HepG2 (cell line): ENCODE results near the gene BRMS1. TPM values are rescaled to one million over a fixed set of nuclear protein-coding genes. Genes with fewer than 3 reads are reported as not detected.

Experiments used
- AGO1 ChIP-seq: fragments of 200-400 bp; formaldehyde crosslinking; IDR thresholded peaks from 2 replicates; pipeline ENCODE4 v1.6.1; 2017; ENCODE audit warnings: mild to moderate bottlenecking, low read depth, low read length, moderate library complexity; ENCODE audit not compliant: poor library complexity, severe bottlenecking
- BRD4 ChIP-seq: sonication (generic); formaldehyde crosslinking; IDR thresholded peaks from 2 replicates; pipeline ENCODE4 v1.4.0; 2020; ENCODE audit warnings: missing genetic modification reagents
- CENPBD1 ChIP-seq: sonication (generic); formaldehyde crosslinking; IDR thresholded peaks from 2 replicates; pipeline ENCODE4 v1.8.0; 2022; ENCODE audit warnings: missing genetic modification reagents, low read depth, mild to moderate bottlenecking, borderline replicate concordance
- HIC2 ChIP-seq: sonication (generic); formaldehyde crosslinking; IDR thresholded peaks from 2 replicates; pipeline ENCODE4 v1.9.0; 2022; ENCODE audit warnings: low read depth, missing genetic modification reagents
- KAT7 ChIP-seq: IDR thresholded peaks from 2 replicates; pipeline ENCODE4 v1.6.1; 2018; ENCODE audit warnings: borderline replicate concordance, missing compliant biosample characterization
- MTF2 ChIP-seq: sonication (generic); formaldehyde crosslinking; IDR thresholded peaks from 2 replicates; pipeline ENCODE4 v1.5.0; 2020; ENCODE audit warnings: missing genetic modification reagents, borderline replicate concordance
- NFYC ChIP-seq: IDR thresholded peaks from 2 replicates; pipeline ENCODE4 v1.6.1; 2016; ENCODE audit warnings: missing genetic modification reagents, missing compliant biosample characterization
- PHF20 ChIP-seq: sonication (generic); formaldehyde crosslinking; IDR thresholded peaks from 2 replicates; pipeline ENCODE4 v1.5.0; 2020; ENCODE audit warnings: mild to moderate bottlenecking, missing genetic modification reagents
- PITX1 ChIP-seq: sonication (generic); formaldehyde crosslinking; IDR thresholded peaks from 2 replicates; pipeline ENCODE4 v1.5.1; 2020; ENCODE audit warnings: mild to moderate bottlenecking, missing genetic modification reagents
- REXO4 ChIP-seq: sonication (generic); formaldehyde crosslinking; IDR thresholded peaks from 2 replicates; pipeline ENCODE4 v1.8.0; 2022; ENCODE audit warnings: missing genetic modification reagents, mild to moderate bottlenecking, borderline replicate concordance
- SIX1 ChIP-seq: sonication (generic); formaldehyde crosslinking; IDR thresholded peaks from 2 replicates; pipeline ENCODE4 v1.4.0; 2020; ENCODE audit warnings: missing genetic modification reagents, borderline replicate concordance
- SNAI1 ChIP-seq: sonication (generic); formaldehyde crosslinking; IDR thresholded peaks from 2 replicates; pipeline ENCODE4 v1.5.0; 2020; ENCODE audit warnings: mild to moderate bottlenecking, missing genetic modification reagents, borderline replicate concordance
- SP140L ChIP-seq: sonication (generic); formaldehyde crosslinking; IDR thresholded peaks from 2 replicates; pipeline ENCODE4 v1.4.0; 2020; ENCODE audit warnings: missing genetic modification reagents, borderline replicate concordance
- SSRP1 ChIP-seq: IDR thresholded peaks from 2 replicates; pipeline ENCODE4 v1.6.1; 2016; ENCODE audit warnings: control low read depth
- TBX3 ChIP-seq: fragments of 450-650 bp; IDR thresholded peaks from 2 replicates; pipeline ENCODE4 v1.6.1; 2017; ENCODE audit warnings: antibody characterized with exemption, mild to moderate bottlenecking, inconsistent platforms, borderline replicate concordance
- ZBTB49 ChIP-seq: sonication (generic); formaldehyde crosslinking; IDR thresholded peaks from 2 replicates; pipeline ENCODE4 v1.4.0; 2020; ENCODE audit warnings: missing genetic modification reagents, borderline replicate concordance
- ZNF136 ChIP-seq: sonication (generic); formaldehyde crosslinking; IDR thresholded peaks from 2 replicates; pipeline ENCODE4 v1.8.1; 2022; ENCODE audit warnings: low read depth, mild to moderate bottlenecking, moderate library complexity, missing genetic modification reagents
- ZNF550 ChIP-seq: sonication (generic); formaldehyde crosslinking; IDR thresholded peaks from 2 replicates; pipeline ENCODE4 v1.4.0; 2020; ENCODE audit warnings: mild to moderate bottlenecking, missing genetic modification reagents, borderline replicate concordance
- ZNF768 ChIP-seq: sonication (generic); formaldehyde crosslinking; IDR thresholded peaks from 2 replicates; pipeline ENCODE4 v1.4.0; 2020; ENCODE audit warnings: missing genetic modification reagents
- polyA plus RNA-seq, 8 experiments: library from polyadenylated mRNA; depleted of rRNA in 3 of 8; stranded (reverse) in 7 of 8; unstranded in 1 of 8; fragments of >200 nt; fragmentation: Illumina TruSeq in 4 of 8; extraction: Trizol in 4 of 8; gene quantifications; 2 replicates each; pipeline versions ENCODE4 v1.2.1 to v1.2.3, GENCODE V29; 2011 to 2016; ENCODE audit warnings: low read depth in 4 of 8, missing spikeins in 1 of 8, mixed read lengths in 1 of 8; ENCODE audit not compliant: insufficient read depth in 1 of 8
- total RNA-seq, 5 experiments: library from RNA; depleted of rRNA; stranded (reverse); fragments of >200 nt; fragmentation: Illumina TruSeq; extraction: Trizol; gene quantifications; 2 replicates each; pipeline ENCODE4 v1.2.3, GENCODE V29; 2016; ENCODE audit warnings: low read depth in 1 of 5
- TF ChIP-seq, protein P1 (sequence below): sonication (generic); formaldehyde crosslinking; IDR thresholded peaks from 2 replicates; pipeline ENCODE4 v1.4.0; 2020; ENCODE audit warnings: mild to moderate bottlenecking, missing genetic modification reagents, borderline replicate concordance
- TF ChIP-seq, protein P2 (sequence below): IDR thresholded peaks from 2 replicates; pipeline ENCODE4 v1.6.1; 2016; ENCODE audit warnings: low read depth

Gene BRMS1
- total and polyA plus RNA-seq, 2 of the 13 experiments (the other 11 are each of a cell fraction or from before 2014, with no cell fraction given): 15.8 to 55.7 TPM

DNA sequence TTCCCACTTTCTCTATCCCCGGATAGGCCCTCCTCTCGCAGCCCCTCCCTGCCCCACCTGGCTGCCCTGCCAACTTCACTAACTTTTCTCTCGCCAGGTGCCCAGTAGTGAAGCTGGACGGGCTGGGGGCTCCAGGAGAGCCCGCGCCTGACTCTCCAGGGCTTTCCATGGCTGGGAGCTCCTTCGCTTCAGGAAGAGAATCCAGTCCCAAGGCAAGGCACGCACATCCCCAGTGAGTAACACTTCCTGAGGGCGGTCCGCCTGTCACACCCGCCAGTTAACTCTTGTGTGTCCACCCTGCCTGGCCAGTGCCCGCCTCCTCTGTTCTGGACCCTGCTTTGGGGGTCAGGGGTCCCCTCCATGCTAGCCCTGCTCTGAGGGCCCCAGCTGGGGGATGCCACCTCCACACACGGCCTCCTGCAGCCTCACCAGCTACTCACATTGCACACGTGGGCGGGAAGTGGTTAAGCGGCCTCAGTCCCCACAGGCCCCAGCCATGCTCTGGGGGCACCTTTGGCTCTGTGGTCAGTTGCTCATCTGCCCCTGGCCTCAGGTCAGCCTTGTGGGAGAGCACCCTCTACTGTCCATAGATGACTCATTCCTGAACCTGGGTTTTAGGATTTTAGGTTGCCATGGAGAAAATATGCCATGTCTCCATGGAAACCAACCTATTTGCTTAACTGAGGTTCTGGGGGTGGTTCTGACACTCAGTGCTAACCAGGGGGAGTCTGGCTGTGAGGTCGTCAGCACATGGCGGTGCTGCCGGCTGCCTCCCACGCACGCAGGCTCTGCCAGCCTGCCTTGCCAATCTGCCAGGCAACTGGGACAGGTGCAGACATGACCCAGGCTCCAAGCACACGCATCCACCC is 8.4 kb downstream of the BRMS1 start, which contains the start of gene RIN1 (continued):
- TF ChIP-seq, protein P1, sequence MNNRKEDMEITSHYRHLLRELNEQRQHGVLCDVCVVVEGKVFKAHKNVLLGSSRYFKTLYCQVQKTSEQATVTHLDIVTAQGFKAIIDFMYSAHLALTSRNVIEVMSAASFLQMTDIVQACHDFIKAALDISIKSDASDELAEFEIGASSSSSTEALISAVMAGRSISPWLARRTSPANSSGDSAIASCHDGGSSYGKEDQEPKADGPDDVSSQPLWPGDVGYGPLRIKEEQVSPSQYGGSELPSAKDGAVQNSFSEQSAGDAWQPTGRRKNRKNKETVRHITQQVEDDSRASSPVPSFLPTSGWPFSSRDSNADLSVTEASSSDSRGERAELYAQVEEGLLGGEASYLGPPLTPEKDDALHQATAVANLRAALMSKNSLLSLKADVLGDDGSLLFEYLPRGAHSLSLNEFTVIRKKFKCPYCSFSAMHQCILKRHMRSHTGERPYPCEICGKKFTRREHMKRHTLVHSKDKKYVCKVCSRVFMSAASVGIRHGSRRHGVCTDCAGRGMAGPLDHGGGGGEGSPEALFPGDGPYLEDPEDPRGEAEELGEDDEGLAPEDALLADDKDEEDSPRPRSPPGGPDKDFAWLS (CRISPR knock-in tag): no peak
- TF ChIP-seq CENPBD1 (no peak), SNAI1 (CRISPR knock-in tag) (no peak), PHF20 (peak; percentile 66; the same call in 1 of the 2 replicates), ZNF136 (no peak), ZBTB49 (no peak), BRD4 (no peak), KAT7 (CRISPR knock-in tag) (peak; percentile 52; the same call in 1 of the 2 replicates), TBX3 (peak; percentile 93), AGO1 (peak; percentile 81), MTF2 (CRISPR knock-in tag) (no peak), HIC2 (CRISPR knock-in tag) (peak; percentile 75; the same call in 1 of the 2 replicates), NFYC (CRISPR knock-in tag) (peak; percentile 26; the same call in 1 of the 2 replicates), ZNF550 (CRISPR knock-in tag) (peak; percentile 83; the same call in 1 of the 2 replicates), SSRP1 (CRISPR knock-in tag) (peak; percentile 46; the same call in 1 of the 2 replicates), PITX1 (CRISPR knock-in tag) (peak; percentile 87), SIX1 (CRISPR knock-in tag) (no peak), REXO4 (CRISPR knock-in tag) (no peak), SP140L (CRISPR knock-in tag) (0 out of 2 replicates have a peak, but pooled peaks have one; percentile 85), ZNF768 (CRISPR knock-in tag) (peak; percentile 58; the same call in 1 of the 2 replicates)
- TF ChIP-seq, protein P2, sequence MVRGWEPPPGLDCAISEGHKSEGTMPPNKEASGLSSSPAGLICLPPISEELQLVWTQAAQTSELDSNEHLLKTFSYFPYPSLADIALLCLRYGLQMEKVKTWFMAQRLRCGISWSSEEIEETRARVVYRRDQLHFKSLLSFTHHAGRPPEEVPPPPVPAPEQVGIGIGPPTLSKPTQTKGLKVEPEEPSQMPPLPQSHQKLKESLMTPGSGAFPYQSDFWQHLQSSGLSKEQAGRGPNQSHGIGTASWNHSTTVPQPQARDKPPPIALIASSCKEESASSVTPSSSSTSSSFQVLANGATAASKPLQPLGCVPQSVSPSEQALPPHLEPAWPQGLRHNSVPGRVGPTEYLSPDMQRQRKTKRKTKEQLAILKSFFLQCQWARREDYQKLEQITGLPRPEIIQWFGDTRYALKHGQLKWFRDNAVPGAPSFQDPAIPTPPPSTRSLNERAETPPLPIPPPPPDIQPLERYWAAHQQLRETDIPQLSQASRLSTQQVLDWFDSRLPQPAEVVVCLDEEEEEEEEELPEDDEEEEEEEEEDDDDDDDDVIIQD: no peak
